ENCODE data around the gene VRK1.

DNA sequence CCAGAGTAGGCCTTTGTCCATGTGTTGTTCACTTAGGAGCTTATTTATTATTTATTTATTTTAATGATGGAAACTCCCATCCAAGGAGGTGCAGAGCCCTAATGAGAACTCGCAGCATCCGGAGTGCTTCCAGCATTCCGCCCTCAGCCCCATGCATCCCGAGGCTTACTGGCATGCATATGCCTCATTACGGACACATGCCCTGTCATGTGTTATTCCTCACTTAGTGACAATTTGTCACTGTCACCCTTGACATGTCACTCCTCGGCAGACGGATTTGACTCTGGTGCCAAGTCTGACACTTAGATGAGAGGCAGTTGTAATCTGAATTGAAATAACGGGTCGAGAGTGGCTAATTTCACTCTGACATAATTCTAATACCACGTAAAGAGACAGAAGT, 132.8 kb downstream of the VRK1 start:
- TF ChIP-seq POLR2AphosphoS5 (IDR thresholded peaks at IDR 0.05) (no peak), EP300 (IDR thresholded peaks at IDR 0.05) (no peak)
- TF ChIP-seq, protein P1, sequence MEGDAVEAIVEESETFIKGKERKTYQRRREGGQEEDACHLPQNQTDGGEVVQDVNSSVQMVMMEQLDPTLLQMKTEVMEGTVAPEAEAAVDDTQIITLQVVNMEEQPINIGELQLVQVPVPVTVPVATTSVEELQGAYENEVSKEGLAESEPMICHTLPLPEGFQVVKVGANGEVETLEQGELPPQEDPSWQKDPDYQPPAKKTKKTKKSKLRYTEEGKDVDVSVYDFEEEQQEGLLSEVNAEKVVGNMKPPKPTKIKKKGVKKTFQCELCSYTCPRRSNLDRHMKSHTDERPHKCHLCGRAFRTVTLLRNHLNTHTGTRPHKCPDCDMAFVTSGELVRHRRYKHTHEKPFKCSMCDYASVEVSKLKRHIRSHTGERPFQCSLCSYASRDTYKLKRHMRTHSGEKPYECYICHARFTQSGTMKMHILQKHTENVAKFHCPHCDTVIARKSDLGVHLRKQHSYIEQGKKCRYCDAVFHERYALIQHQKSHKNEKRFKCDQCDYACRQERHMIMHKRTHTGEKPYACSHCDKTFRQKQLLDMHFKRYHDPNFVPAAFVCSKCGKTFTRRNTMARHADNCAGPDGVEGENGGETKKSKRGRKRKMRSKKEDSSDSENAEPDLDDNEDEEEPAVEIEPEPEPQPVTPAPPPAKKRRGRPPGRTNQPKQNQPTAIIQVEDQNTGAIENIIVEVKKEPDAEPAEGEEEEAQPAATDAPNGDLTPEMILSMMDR (IDR thresholded peaks at IDR 0.05): no peak
